AG09319 (cell line): ENCODE results near the gene SLC1A4.

Experiments used
- DNase-seq: peaks from one replicate; pipeline ENCODE4 v3.0.0-alpha.2; 2010; ENCODE audit warnings: low read depth; ENCODE audit errors: extremely low read depth
- TF ChIP-seq, protein P1 (sequence below): IDR thresholded peaks from 2 replicates; pipeline ENCODE4 v1.5.1; 2011; ENCODE audit warnings: low read depth, mild to moderate bottlenecking, inconsistent platforms, low read length, moderate library complexity

Gene SLC1A4

DNA sequence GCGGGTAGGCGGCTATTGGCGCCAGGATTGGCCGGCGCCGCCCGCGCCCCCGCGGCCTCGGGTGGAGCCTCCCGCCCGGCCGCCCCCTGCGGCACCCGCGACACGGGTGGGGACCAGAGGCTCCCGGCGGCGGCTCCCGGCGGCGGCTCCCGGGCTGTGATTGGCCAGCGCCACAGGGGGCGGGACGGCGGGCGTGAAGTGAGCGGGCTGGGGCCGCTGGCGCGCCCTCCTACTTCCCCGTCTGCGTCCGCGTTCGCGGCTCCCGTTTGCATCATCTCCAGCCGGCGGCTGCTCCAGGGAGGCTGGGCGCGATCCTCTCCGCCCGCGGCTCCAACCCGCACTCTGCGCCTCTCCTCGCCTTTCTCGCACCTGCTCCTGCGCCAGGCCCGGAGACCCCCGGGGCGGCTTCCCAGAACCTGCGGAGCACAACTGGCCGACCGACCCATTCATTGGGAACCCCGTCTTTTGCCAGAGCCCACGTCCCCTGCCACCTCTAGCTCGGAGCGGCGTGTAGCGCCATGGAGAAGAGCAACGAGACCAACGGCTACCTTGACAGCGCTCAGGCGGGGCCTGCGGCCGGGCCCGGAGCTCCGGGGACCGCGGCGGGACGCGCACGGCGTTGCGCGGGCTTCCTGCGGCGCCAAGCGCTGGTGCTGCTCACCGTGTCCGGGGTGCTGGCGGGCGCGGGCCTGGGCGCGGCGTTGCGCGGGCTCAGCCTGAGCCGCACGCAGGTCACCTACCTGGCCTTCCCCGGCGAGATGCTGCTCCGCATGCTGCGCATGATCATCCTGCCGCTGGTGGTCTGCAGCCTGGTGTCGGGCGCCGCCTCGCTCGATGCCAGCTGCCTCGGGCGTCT lies at the start of gene SLC1A4:
TSS of gene SLC1A4 (plus strand) at position 274 of the 856 bp plus-strand sequence. CDS start at position 519, 245 bp downstream.
- DNase-seq = peak; percentile 78
- TF ChIP-seq, protein P1, sequence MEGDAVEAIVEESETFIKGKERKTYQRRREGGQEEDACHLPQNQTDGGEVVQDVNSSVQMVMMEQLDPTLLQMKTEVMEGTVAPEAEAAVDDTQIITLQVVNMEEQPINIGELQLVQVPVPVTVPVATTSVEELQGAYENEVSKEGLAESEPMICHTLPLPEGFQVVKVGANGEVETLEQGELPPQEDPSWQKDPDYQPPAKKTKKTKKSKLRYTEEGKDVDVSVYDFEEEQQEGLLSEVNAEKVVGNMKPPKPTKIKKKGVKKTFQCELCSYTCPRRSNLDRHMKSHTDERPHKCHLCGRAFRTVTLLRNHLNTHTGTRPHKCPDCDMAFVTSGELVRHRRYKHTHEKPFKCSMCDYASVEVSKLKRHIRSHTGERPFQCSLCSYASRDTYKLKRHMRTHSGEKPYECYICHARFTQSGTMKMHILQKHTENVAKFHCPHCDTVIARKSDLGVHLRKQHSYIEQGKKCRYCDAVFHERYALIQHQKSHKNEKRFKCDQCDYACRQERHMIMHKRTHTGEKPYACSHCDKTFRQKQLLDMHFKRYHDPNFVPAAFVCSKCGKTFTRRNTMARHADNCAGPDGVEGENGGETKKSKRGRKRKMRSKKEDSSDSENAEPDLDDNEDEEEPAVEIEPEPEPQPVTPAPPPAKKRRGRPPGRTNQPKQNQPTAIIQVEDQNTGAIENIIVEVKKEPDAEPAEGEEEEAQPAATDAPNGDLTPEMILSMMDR = no peak

DNA sequence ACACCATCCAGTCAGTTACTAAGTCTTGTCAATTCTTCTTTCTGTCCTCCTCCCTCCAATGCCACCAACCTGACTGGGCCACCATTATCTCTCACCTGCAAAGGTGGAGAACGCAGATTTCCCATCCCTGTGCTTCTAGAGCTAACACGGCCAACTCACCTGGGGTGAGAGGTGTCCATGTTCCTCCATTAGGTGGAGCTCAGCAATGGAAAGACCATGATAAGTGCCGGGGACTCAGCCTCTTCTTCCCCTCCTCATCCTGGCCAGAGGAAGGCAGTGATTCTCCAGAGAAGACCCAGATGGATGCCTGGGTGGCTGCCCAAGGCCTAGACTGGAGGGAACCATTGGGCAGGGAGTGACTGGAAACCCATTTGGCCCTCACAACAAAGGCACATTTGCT lies 48.1 kb upstream of the SLC1A4 start:
- TF ChIP-seq, protein P1 = no peak
- DNase-seq = no peak

DNA sequence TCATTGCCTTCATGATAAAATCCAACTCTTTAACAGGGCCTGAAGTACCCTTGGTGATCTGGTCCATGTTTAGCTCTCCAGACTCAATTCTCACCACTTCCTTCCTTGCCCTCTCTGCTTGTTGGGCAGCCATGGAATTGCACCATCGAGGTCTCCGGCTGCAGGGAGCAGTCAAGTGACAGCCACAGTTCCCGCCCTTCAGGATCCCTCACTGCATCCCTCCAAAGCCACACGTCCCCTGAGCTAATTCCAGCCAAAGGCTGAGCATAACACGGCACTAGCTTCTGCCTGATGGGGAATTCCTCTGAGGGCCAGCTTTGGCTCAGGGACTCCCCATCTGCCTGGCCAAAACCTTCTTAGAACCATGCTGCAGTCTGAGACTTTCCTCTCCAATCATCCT lies 47.4 kb upstream of the SLC1A4 start:
- DNase-seq = no peak
- TF ChIP-seq, protein P1 = no peak

DNA sequence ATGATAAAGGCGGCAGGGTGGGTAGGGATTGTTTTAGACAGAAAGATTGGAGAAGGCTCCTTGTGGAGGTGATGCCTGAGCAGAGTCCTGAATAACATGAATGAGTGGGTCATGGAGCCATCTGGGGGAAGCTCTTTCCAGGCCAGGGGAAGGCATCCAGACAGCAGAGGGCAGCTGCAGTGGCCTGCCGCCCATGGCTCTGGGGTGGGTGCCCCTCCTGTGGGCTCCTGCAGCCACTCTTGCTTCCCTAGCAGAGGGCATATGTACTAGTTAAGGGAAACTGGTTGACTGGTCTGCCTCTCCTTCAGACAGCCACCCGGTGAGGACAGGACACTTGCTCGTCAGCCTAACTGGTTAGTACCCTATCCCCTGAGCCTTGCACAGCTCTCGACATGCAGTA lies 46.5 kb upstream of the SLC1A4 start:
- DNase-seq = no peak
- TF ChIP-seq, protein P1 = no peak

DNA sequence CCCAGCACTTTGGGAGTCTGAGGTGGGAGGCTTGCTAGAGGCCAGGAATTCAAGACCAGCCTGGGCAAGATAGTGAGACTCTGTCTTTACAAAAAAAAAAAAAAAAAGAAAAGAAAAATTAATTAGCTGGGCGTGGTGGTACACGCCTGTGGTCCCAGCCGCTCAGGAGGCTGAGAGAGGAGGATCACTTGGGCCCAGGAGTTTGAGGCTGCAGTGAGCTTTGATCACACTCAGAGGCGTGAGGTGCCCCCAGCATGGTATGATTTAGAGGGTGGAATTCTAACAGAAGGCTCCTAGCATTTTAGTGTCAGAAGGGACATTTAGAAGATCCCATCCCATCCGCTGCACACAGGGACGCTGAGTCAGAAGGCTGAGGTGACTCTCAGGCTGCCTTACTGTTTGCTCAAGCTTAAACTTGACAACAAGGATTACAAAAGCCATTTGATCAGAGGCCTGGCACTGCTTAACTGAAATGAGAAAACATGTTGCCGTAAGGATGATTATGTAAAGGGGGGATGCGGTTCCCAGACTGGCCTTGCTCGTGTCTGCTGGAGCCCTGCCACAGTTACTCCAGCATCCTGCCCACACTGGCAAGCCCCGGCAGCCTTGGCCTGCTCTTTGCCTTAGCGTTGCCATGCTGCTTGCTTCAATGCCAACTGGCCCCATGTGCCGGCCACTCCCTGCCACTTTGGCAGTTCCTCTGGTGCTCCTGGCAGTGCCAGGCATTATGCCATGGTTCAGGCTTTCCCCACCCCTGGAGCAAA lies 45.6 kb upstream of the SLC1A4 start:
- DNase-seq = peak; percentile 70
- TF ChIP-seq, protein P1 = no peak

DNA sequence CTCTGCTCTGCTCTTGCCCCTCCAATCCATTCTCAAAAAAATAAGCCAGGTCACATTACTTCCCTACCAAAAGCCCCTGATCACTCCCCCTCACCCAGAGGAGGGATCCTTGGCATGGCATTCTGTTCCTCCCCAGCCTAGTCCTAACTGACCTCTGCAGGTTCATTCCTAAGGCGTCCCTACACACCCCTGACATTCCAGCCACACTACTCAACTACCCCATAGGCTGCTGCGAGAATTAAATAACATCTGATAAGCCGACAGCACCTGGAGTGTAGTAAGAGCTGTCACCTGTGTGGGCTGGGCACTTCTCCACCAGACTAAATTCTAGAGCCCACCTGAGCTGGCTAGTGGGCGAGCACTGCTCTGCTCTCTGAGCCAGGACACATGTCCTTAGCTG lies 44.7 kb upstream of the SLC1A4 start:
- DNase-seq = no peak
- TF ChIP-seq, protein P1 = no peak
